Sigmoid colon (tissue), 7 donors: ENCODE data around the gene HSD17B2. TPM values are rescaled to one million over a fixed set of nuclear protein-coding genes. Genes with fewer than 3 reads are reported as not detected.
"Not testable (repeated sequence)": the region's sequence is repeated elsewhere in the genome, so short reads cannot be mapped to it uniquely, and the experiment has no call there.

ENCODE experiments used
- DNase-seq: peaks from one replicate; pipeline ENCODE4 v3.0.0-alpha.2; 2019
- H3K27ac ChIP-seq, 4 donors: fragments of 200-600 bp; sonication (generic); one replicate each; pipeline ENCODE4 v1.5.1; 2016 to 2019; ENCODE audit warnings: mild to moderate bottlenecking in 1 of 4
- H3K27me3 ChIP-seq, 3 donors: fragments of 200-600 bp; sonication (generic); one replicate each; pipeline ENCODE4 v1.5.1; 2019; ENCODE audit warnings: mild to moderate bottlenecking in 1 of 3
- H3K36me3 ChIP-seq, 4 donors: fragments of 200-600 bp; sonication (generic); one replicate each; pipeline ENCODE4 v1.5.1; 2016 to 2019
- H3K4me1 ChIP-seq, 4 donors: fragments of 200-600 bp; sonication (generic); one replicate each; pipeline ENCODE4 v1.5.1; 2017 to 2019
- H3K4me3 ChIP-seq, 4 donors: fragments of 200-600 bp; sonication (generic); one replicate each; pipeline ENCODE4 v1.5.1; 2017 to 2019; ENCODE audit warnings: mild to moderate bottlenecking in 2 of 4, moderate library complexity in 1 of 4
- H3K9me3 ChIP-seq, 4 donors: fragments of 200-600 bp in 3 of 4; sonication (generic) in 3 of 4; one replicate each; pipeline versions ENCODE4 v1.5.1 to v1.6.1; 2013 to 2019
- CTCF ChIP-seq, 4 experiments: fragments of 450-650 bp in 3 of 4; fragments of 200-600 bp in 1 of 4; IDR thresholded peaks; one replicate each; pipeline ENCODE4 v1.5.1; 2016 to 2019; ENCODE audit warnings: antibody characterized with exemption in 4 of 4, mild to moderate bottlenecking in 3 of 4, moderate library complexity in 2 of 4
- EP300 ChIP-seq, 4 donors: sonication (generic); formaldehyde crosslinking; IDR thresholded peaks; one replicate each; pipeline ENCODE4 v1.6.1; 2017; ENCODE audit warnings: antibody characterized with exemption in 4 of 4
- POLR2A ChIP-seq, 2 donors: fragments of 450-650 bp; IDR thresholded peaks; one replicate each; pipeline ENCODE4 v1.6.1; 2016; ENCODE audit warnings: antibody characterized with exemption in 2 of 2, mild to moderate bottlenecking in 2 of 2, moderate library complexity in 2 of 2
- POLR2AphosphoS5 ChIP-seq, 4 donors: sonication (generic); formaldehyde crosslinking; IDR thresholded peaks; one replicate each; pipeline ENCODE4 v1.6.1; 2017; ENCODE audit warnings: antibody characterized with exemption in 4 of 4
- WGBS, 2 donors: extraction: QIAGEN DNeasy Blood & Tissue Kit; methylation state at CpG; one replicate each; pipeline ENCODE4 v1.1.7; 2013; 5-methylcytosine and 5-hydroxymethylcytosine counted together
- intact Hi-C: fragments of 100-400 bp; cut with DNase I; formaldehyde crosslinking; loops from one replicate; pipeline ENCODE4 v1.15.1; 2023
- polyA plus RNA-seq, 3 donors: library from polyadenylated mRNA; stranded (reverse); fragments of 200-250 nt; gene quantifications; one replicate each; pipeline ENCODE4 v1.2.3, GENCODE V29; 2013
- total RNA-seq, 4 donors: library from RNA; depleted of rRNA; stranded (reverse); fragments of >200 nt; gene quantifications; one replicate each; pipeline ENCODE4 v1.1.0, GENCODE V29; 2016
- donor health status: healthy with polysubstance abuse.
- donor health status: Bipolar disorder and iron deficiency.
- donor health status: healthy.

HSD17B2 gene
- total and polyA plus RNA-seq, 7 donors: 27.3 to 46.0 (median 32.4) TPM; not detected in 4

- no peak for TF ChIP-seq POLR2A (IDR thresholded peaks at IDR 0.05)
- TF ChIP-seq CTCF (IDR thresholded peaks at IDR 0.05): no peak
- no peak for TF ChIP-seq POLR2AphosphoS5 (IDR thresholded peaks at IDR 0.05)
- no peak for TF ChIP-seq EP300 (IDR thresholded peaks at IDR 0.05)
- H3K9me3 ChIP-seq: no peaks in the 10 kb centered on the region
- DNase-seq: no peak
- intact Hi-C loops: no loop called here
- no peaks in the 10 kb centered on the region for H3K27me3 ChIP-seq
- H3K36me3 ChIP-seq: no peaks in the 10 kb centered on the region
- no peaks in the 10 kb centered on the region for H3K4me1 ChIP-seq
- H3K4me3 ChIP-seq: no peak overlapping the region
- no peak overlapping the region for H3K27ac ChIP-seq
- 94% methylated on average over 8 of the region's 8 CpGs for WGBS, 2 donors
Measured at GRCh38 chr16:82105107-82105506, 70.1 kb downstream of the HSD17B2 start.

- WGBS, 2 donors: 94% methylated on average over 2 of the region's 2 CpGs
- intact Hi-C loops: no loop called here
- H3K9me3 ChIP-seq: no peaks in the 10 kb centered on the region
- TF ChIP-seq CTCF (IDR thresholded peaks at IDR 0.05): no peak
- no peak for TF ChIP-seq EP300 (IDR thresholded peaks at IDR 0.05)
- TF ChIP-seq POLR2A (IDR thresholded peaks at IDR 0.05): no peak
- TF ChIP-seq POLR2AphosphoS5 (IDR thresholded peaks at IDR 0.05): no peak
- DNase-seq: no peak
- H3K4me1 ChIP-seq: no peaks in the 10 kb centered on the region
- no peak overlapping the region for H3K27ac ChIP-seq
- H3K27me3 ChIP-seq: no peaks in the 10 kb centered on the region
- H3K4me3 ChIP-seq: no peak overlapping the region
- H3K36me3 ChIP-seq: no peaks in the 10 kb centered on the region
Measured at GRCh38 chr16:82108100-82108499, 73.0 kb downstream of the HSD17B2 start.

DNA sequence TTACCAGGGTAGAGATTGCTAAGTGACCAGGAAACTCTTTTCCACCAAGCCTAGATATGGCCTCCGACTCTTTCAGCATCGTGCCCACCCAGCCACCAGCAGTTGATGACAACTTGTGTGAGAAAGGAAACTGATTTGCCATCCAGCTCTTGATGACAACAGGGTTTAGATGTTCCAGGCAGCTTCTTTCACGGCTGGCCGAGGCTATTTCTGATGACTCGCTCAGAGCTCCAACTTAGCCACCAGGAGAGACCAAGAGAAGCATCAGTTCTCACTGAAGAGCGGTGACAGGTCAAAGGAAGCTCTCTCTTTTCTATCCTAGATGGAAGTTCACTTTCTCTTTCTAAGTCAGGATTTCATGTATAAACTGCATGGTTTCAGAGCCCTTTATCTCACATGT lies 73.7 kb downstream of the HSD17B2 start:
- H3K9me3 ChIP-seq: no peaks in the 10 kb centered on the region
- no peak for DNase-seq
- TF ChIP-seq EP300 (IDR thresholded peaks at IDR 0.05) (no peak), CTCF (IDR thresholded peaks at IDR 0.05) (no peak), POLR2AphosphoS5 (IDR thresholded peaks at IDR 0.05) (no peak), POLR2A (IDR thresholded peaks at IDR 0.05) (no peak)
- WGBS, 2 donors: 93 to 95% methylated on average over 6 of the region's 6 CpGs
- no peak overlapping the region for H3K27ac ChIP-seq
- H3K4me3 ChIP-seq: no peak overlapping the region
- no peaks in the 10 kb centered on the region for H3K27me3 ChIP-seq
- intact Hi-C loops: no loop called here
- no peaks in the 10 kb centered on the region for H3K4me1 ChIP-seq
- no peaks in the 10 kb centered on the region for H3K36me3 ChIP-seq

DNA sequence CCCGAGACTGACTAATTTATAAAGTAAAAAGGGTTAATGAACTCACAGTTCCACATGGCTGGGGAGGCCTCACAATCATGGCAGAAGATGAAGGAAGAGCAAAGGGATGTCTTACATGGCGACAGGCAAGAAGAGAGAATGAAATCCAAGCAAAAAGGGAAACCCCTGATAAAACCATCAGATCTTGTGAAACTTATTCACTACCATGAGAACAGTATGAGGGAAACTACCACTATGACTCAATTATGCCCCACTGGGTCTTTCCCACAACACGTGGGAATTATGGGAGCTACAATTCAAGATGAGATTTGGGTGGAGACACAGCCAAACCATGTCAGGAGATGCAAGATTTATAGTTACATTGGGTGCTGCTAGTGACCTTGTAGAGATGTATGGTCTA lies 74.2 kb downstream of the HSD17B2 start:
- DNase-seq, H3K4me3 ChIP-seq, intact Hi-C loops, H3K9me3 ChIP-seq, H3K4me1 ChIP-seq, H3K27me3 ChIP-seq, H3K36me3 ChIP-seq, H3K27ac ChIP-seq: not testable (repeated sequence)
- WGBS, 2 donors: 80% methylated on average over 3 of the region's 3 CpGs

DNA sequence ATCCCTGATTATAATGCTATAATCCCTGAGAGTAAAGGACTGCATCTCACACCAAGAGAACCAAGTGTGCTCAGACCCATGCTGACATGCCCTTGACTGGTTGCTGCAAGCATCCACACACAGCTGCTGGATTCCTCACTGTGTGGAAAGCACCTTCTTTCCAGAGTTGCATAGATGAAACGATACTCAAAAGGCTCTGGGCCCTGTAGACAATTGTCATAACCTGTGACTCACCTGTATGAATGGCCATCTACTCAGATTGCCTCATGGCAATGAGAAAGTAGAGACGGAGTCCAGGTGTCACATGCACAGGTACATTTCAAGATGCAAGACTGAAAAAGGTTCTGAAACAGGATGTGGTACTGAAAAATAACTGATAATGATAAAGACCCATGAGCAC lies 76.9 kb downstream of the HSD17B2 start:
- DNase-seq: no peak
- no peak overlapping the region for H3K27ac ChIP-seq
- 68 to 82% methylated on average over 2 of the region's 2 CpGs for WGBS, 2 donors
- TF ChIP-seq EP300 (IDR thresholded peaks at IDR 0.05) (no peak), POLR2AphosphoS5 (IDR thresholded peaks at IDR 0.05) (no peak), CTCF (IDR thresholded peaks at IDR 0.05) (no peak), POLR2A (IDR thresholded peaks at IDR 0.05) (no peak)
- no peaks in the 10 kb centered on the region for H3K36me3 ChIP-seq
- H3K9me3 ChIP-seq: no peaks in the 10 kb centered on the region
- intact Hi-C loops: no loop called here
- no peaks in the 10 kb centered on the region for H3K27me3 ChIP-seq
- no peak overlapping the region for H3K4me3 ChIP-seq
- H3K4me1 ChIP-seq: peaks cover 0 to 7% (median 0%) of the 10 kb centered on the region in 4 donors
